Smooth muscle cell of the pulmonary artery (primary cell): ENCODE data around the gene CCDC194. TPM values are rescaled to one million over a fixed set of nuclear protein-coding genes. Genes with fewer than 3 reads are reported as not detected.

Source experiments
- total RNA-seq: library from RNA; depleted of rRNA; stranded (reverse); fragments of >200 nt; gene quantifications from 2 replicates; pipeline ENCODE4 v1.2.3, GENCODE V29; 2014

Gene CCDC194
- 0.26 TPM in 1 of 2 replicates, not detected in the other for total RNA-seq

GRCh38 chr19:17393914-17394313 is at the start of gene CCDC194:
Gene CCDC194, minus strand, starts transcription at chr19:17394196. Its CDS starts 38 bp downstream, at chr19:17394158.

GRCh38 chr19:17419621-17420474 is 25.9 kb upstream of the CCDC194 start, which contains the start of gene MVB12A:
Gene MVB12A, plus strand, starts transcription at chr19:17420047. Its CDS starts 89 bp downstream, at chr19:17420136.

GRCh38 chr19:17405250-17406045 is 11.5 kb upstream of the CCDC194 start, which contains the start of gene BST2:
Gene BST2, minus strand, starts transcription at chr19:17405630. Its CDS starts 55 bp downstream, at chr19:17405575.

GRCh38 chr19:17376935-17377600 is 16.9 kb downstream of the CCDC194 start, which contains the start of gene PLVAP:
Gene PLVAP, minus strand, starts transcription at chr19:17377342. Its CDS starts 54 bp downstream, at chr19:17377288.

Other genes starting within 250 kb of the CCDC194 start
- gene USE1, start 178.8 kb downstream of the CCDC194 start, total RNA-seq, result 14.5 and 17.8 TPM in 2 replicates
- 2.7 and 5.0 TPM in 2 replicates for gene OCEL1, start 168.0 kb downstream of the CCDC194 start, total RNA-seq
- gene NR2F6, start 148.3 kb downstream of the CCDC194 start, total RNA-seq, result 41.2 and 59.3 TPM in 2 replicates
- gene USHBP1, start 129.5 kb downstream of the CCDC194 start, total RNA-seq, result 0.07 TPM in 1 of 2 replicates, not detected in the other
- 61.7 and 68.7 TPM in 2 replicates for gene BABAM1, start 126.8 kb downstream of the CCDC194 start, total RNA-seq
- 0.40 and 0.52 TPM in 2 replicates for gene ANKLE1, start 112.3 kb downstream of the CCDC194 start, total RNA-seq
- 13.8 and 14.9 TPM in 2 replicates for gene ABHD8, start 90.8 kb downstream of the CCDC194 start, total RNA-seq
- 31.6 and 31.7 TPM in 2 replicates for gene MRPL34, start 88.3 kb downstream of the CCDC194 start, total RNA-seq
- 29.8 and 36.2 TPM in 2 replicates for gene DDA1, start 84.6 kb downstream of the CCDC194 start, total RNA-seq
- 7.8 and 8.8 TPM in 2 replicates for gene ANO8, start 59.3 kb downstream of the CCDC194 start, total RNA-seq
- 12.6 and 19.0 TPM in 2 replicates for gene GTPBP3, start 56.6 kb downstream of the CCDC194 start, total RNA-seq
- 0.20 and 0.33 TPM in 2 replicates for gene PLVAP, start 16.9 kb downstream of the CCDC194 start, total RNA-seq
- 7.3 and 63.1 TPM in 2 replicates for gene BST2, start 11.4 kb upstream of the CCDC194 start, total RNA-seq
- gene MVB12A, start 25.9 kb upstream of the CCDC194 start, total RNA-seq, result 30.5 and 36.6 TPM in 2 replicates
- 0.20 and 0.23 TPM in 2 replicates for gene TMEM221, start 54.5 kb upstream of the CCDC194 start, total RNA-seq
- not detected in 2 replicates for gene NXNL1, start 66.7 kb upstream of the CCDC194 start, total RNA-seq
- gene SLC27A1, start 76.3 kb upstream of the CCDC194 start, total RNA-seq, result 36.1 and 44.5 TPM in 2 replicates
- 48.4 and 65.4 TPM in 2 replicates for gene PGLS, start 117.5 kb upstream of the CCDC194 start, total RNA-seq
- gene COLGALT1, start 161.5 kb upstream of the CCDC194 start, total RNA-seq, result 123 and 160 TPM in 2 replicates